ENCODE data around the gene SAXO2.
"Not testable (repeated sequence)": the region's sequence is repeated elsewhere in the genome, so short reads cannot be mapped to it uniquely, and the experiment has no call there.

SAXO2 gene

DNA sequence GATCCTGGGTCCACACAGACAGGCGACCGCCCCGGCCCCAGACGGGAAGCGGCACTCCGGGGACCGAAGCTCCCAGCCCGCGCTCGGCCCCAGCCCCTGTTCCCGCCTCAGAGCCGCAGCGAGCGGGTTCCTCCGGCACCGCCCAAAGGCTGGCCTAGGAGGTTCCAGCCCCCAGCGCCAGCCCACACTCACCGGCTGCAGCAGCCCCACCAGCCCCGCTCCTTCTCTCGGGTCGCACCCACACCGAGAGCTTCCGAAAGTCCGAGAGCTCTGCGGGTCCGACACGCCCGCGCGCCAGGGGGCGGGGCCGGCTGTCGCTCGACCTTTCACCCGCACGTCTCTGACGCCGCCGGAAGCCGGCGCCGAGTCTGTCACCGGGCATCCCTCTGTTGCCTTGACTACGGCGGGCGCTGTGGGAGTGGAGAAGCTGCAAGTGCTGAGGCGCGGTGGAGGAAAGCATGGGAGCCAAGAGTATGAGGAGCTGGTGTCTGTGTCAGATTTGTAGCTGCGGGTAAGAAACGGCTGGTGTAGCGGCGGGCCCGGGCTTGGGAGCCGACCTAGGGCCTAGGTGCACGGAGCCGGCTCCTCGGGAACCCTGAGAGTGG, at the start of gene SAXO2, which contains the start of gene EFL1:
Gene SAXO2, plus strand, starts transcription at position 397 of the 605 bp plus-strand sequence. Its CDS starts 62 bp downstream, at position 459.
Gene EFL1, minus strand, starts transcription at position 313 of the 605 bp plus-strand sequence. CDS start 956 bp downstream, outside the sequence.
- Mint-ChIP-seq H3K27me3 (no peaks in the 10 kb centered on the region), H3K4me1 (peaks cover 29% of the 10 kb centered on the region), H3K4me3 (peak within 1 kb of the TSS; percentile 98), H3K9me3 (no peaks in the 10 kb centered on the region), H3K27ac (peak within 1 kb of the TSS; percentile 89 to 96)
- peak; percentile 98 for ATAC-seq
- DNase-seq: peak; percentile 89 to 91

DNA sequence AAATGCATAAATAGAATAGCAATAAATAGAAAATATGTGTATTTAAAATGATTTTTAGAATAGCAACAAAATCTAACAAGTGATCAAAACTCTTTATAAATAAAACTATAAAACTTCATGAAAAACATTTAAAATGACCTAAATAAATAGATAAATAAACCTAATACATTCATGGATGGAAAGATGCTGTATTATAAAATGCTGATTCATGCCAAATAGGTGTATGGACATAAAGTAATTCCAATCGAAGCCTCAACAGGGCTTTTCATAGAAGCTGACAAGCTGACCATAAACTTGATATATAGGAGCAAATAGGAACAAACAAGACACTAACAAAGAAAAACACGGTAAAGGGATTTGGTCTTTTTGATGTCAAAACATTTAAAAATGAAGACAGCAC, 46.5 kb upstream of the SAXO2 start:
- H3K4me3 Mint-ChIP-seq, H3K9me3 Mint-ChIP-seq, ATAC-seq, DNase-seq, H3K4me1 Mint-ChIP-seq, H3K27ac Mint-ChIP-seq, H3K27me3 Mint-ChIP-seq: not testable (repeated sequence)

- ATAC-seq, H3K4me3 Mint-ChIP-seq, H3K27ac Mint-ChIP-seq, H3K9me3 Mint-ChIP-seq, H3K4me1 Mint-ChIP-seq, H3K27me3 Mint-ChIP-seq: not testable (repeated sequence)
- DNase-seq: peak; percentile 11 to 15
These were observed 41.1 kb upstream of the SAXO2 start for GRCh38 chr15:82221535-82221934.

DNA sequence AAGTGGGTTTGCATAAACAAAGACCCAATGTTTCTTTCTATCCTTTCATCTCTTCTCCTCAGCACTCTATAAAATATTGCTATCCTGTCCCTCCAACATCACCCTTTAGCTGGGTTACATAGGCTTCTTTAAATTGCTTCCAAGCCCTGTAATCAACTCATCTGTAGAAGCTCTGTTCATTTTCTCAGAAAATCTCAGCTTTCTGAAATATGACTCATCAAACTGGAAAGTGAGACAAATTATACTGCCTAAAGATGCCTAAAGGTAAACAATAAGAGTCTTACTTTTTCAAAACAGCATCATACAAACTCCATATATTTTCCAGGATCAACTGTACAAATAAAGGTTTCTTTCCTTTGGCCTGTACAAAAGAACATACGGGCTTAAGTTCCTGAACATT, 33.9 kb upstream of the SAXO2 start:
- no peaks in the 10 kb centered on the region for H3K27me3 Mint-ChIP-seq
- H3K9me3 Mint-ChIP-seq: no peaks in the 10 kb centered on the region
- DNase-seq (no peak), ATAC-seq (no peak)
- no peak overlapping the region for H3K27ac Mint-ChIP-seq
- peaks cover 6% of the 10 kb centered on the region for H3K4me1 Mint-ChIP-seq
- H3K4me3 Mint-ChIP-seq: no peak overlapping the region

- Mint-ChIP-seq H3K27me3 (no peaks in the 10 kb centered on the region), H3K4me1 (peaks cover 6% of the 10 kb centered on the region), H3K27ac (no peak overlapping the region), H3K4me3 (no peak overlapping the region), H3K9me3 (no peaks in the 10 kb centered on the region)
- DNase-seq (no peak), ATAC-seq (no peak)
These were observed 31.4 kb upstream of the SAXO2 start for GRCh38 chr15:82231233-82231632.

DNA sequence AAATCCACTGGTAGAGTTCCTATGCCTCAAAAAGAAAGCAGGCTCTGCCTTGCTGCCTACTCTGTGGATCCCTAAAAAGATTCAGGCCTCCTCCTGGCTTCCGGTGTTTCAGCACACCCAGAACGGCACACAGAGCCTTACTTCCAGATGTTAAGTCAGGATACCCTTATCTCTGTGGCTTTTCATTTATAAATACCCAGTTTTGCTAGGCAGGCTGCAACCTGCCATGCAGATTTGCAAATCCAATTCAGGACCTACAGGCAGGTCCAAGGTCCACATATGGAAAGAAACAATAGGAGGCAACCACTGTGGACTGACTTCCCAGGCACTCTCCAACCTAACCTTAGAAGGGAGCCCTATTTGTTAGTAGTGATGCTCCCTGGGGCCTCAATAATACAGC, 30.8 kb upstream of the SAXO2 start:
- H3K27ac Mint-ChIP-seq: no peak overlapping the region
- no peak overlapping the region for H3K4me3 Mint-ChIP-seq
- ATAC-seq: no peak

GRCh38 chr15:82237944-82238534, 24.6 kb upstream of the SAXO2 start:
- not testable (repeated sequence) for DNase-seq, H3K4me1 Mint-ChIP-seq, H3K9me3 Mint-ChIP-seq, H3K27me3 Mint-ChIP-seq, ATAC-seq, H3K27ac Mint-ChIP-seq, H3K4me3 Mint-ChIP-seq

More for the DNA sequence above, 30.8 kb upstream of the SAXO2 start:
- H3K9me3 Mint-ChIP-seq: no peaks in the 10 kb centered on the region
- no peak for DNase-seq
- H3K4me1 Mint-ChIP-seq: peaks cover 6% of the 10 kb centered on the region
- H3K27me3 Mint-ChIP-seq: no peaks in the 10 kb centered on the region

- Mint-ChIP-seq H3K27ac (no peak overlapping the region), H3K9me3 (no peaks in the 10 kb centered on the region), H3K27me3 (no peaks in the 10 kb centered on the region), H3K4me3 (no peak overlapping the region), H3K4me1 (no peaks in the 10 kb centered on the region)
- no peak for ATAC-seq
- DNase-seq: no peak
These were observed 22.8 kb upstream of the SAXO2 start for GRCh38 chr15:82239685-82240391.

GRCh38 chr15:82241836-82242499, 20.6 kb upstream of the SAXO2 start:
- H3K9me3 Mint-ChIP-seq, DNase-seq, H3K4me3 Mint-ChIP-seq, H3K27me3 Mint-ChIP-seq, H3K4me1 Mint-ChIP-seq, H3K27ac Mint-ChIP-seq, ATAC-seq: not testable (repeated sequence)

DNA sequence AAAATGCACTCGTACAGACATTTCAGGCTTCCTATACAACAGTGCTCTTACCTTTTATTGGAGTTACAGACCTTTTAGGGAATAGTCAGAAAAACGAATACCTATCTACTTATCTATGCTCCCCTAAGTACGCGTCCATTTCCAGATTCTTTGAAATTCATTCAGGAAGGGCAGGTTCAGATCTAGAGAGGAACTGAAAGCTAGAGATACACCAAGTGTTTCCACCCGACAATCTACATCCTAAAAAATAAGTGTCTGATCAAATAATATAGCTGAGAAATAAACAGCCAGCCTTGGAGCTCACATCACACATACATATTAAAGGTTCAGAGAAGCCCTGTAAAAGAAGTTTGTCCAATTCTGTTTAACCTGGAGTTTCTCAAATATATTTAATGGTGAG, 19.0 kb upstream of the SAXO2 start:
- not testable (repeated sequence) for H3K4me3 Mint-ChIP-seq, H3K27me3 Mint-ChIP-seq, ATAC-seq, H3K9me3 Mint-ChIP-seq, DNase-seq, H3K4me1 Mint-ChIP-seq, H3K27ac Mint-ChIP-seq

- H3K27ac Mint-ChIP-seq: peak overlapping the region in 1 of 2 donors; percentile 12
- H3K4me3 Mint-ChIP-seq, H3K9me3 Mint-ChIP-seq, H3K4me1 Mint-ChIP-seq, DNase-seq, H3K27me3 Mint-ChIP-seq, ATAC-seq: not testable (repeated sequence)
These were observed 16.7 kb upstream of the SAXO2 start for GRCh38 chr15:82245956-82246355.

DNA sequence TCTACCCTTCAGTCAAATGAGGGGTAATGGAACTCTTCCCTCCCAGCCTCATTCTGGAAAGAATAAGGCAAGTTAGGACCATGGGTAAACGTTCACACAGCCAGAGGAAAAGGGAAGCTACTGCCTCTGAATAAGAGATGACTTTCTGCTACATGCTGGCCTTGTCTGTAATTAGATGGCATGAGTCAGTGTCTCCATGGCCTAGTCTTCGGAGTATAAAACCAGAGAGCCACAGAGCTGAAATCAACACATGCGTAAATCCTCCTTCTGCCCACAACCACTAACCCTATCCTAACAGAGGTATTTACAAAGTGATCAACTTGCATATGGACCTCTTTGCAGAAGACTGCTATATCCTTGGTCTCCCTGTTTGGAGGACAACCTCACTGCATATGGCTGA, 14.4 kb upstream of the SAXO2 start:
- not testable (repeated sequence) for H3K4me3 Mint-ChIP-seq, DNase-seq, H3K27me3 Mint-ChIP-seq, ATAC-seq, H3K9me3 Mint-ChIP-seq, H3K4me1 Mint-ChIP-seq, H3K27ac Mint-ChIP-seq

DNA sequence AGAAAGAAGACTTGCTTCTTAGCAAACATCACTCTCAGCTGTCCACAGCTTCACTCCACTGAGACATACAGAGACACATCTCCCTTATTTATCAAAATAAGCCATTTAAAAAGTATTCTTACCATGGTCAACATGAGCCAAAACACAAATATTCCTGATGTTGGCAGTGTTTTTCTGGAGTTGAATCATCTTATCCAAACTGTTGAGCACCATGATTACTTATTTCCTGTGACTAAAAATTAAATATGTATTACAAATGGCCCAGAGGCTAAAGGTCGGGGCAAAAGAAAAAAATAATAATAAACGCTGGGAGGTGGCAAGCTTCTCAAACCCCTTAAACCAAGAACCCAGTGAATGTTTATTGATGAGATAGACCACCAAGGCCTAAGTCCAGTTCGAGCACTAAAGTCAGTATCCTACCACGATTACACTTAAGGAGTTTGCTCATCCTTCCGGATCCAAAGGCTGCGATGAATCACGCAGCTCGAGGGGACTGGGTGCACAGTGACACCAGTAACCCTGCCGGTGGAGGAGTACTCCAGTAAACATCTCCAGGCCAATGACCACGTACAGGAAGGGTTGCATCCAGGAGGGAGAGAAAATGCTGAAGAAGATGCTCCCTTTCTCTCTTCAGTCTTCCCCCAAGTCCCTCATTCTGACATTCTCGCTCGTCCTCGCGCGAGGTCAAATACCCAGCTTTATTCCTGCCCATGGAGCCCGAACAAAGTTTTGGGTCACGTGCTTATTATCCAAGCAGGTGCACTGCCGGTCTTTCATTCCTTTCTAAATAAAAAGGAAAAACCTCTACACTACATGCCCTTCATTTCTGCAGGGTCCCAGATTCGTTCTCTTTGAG, 824 bp upstream of the SAXO2 start:
- H3K9me3 Mint-ChIP-seq, H3K27me3 Mint-ChIP-seq: not testable (repeated sequence)
- DNase-seq: peak in 1 of 2 donors; percentile 55
- peak overlapping the region; percentile 98 for H3K4me3 Mint-ChIP-seq
- H3K27ac Mint-ChIP-seq: peak overlapping the region; percentile 89 to 96
- peaks cover 29% of the 10 kb centered on the region for H3K4me1 Mint-ChIP-seq
- peak; percentile 62 for ATAC-seq

DNA sequence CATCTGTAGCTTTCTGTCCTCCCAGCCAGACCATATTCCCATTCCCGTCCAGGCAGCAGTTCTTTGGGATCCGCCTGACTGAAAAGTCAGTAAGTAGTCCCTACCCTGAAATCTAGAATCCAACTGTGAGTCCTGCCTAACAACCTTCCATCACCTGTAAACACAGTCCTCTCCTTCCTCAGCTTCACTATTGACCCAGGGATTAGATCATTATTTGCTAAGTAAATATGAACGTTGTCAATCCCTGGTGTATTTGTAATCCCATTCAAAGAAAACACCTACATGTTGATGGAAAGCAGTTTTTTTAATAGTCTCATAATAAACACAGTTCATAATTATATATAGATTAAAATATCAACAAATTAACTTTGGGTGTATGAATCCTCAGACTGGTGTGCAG, 732 bp downstream of the SAXO2 start:
- no peak for DNase-seq
- H3K4me3 Mint-ChIP-seq: peak overlapping the region; percentile 98
- peaks cover 29% of the 10 kb centered on the region for H3K4me1 Mint-ChIP-seq
- no peaks in the 10 kb centered on the region for H3K27me3 Mint-ChIP-seq
- no peaks in the 10 kb centered on the region for H3K9me3 Mint-ChIP-seq
- peak overlapping the region; percentile 89 to 96 for H3K27ac Mint-ChIP-seq
- ATAC-seq: no peak

GRCh38 chr15:82267137-82267536, 4.5 kb downstream of the SAXO2 start:
- not testable (repeated sequence) for H3K27me3 Mint-ChIP-seq, H3K4me3 Mint-ChIP-seq, ATAC-seq, DNase-seq, H3K27ac Mint-ChIP-seq, H3K9me3 Mint-ChIP-seq
- peaks cover 14% of the 10 kb centered on the region for H3K4me1 Mint-ChIP-seq
